A549 (cell line): ENCODE measurements around the gene HABP2.

ENCODE experiments used
- CTCF ChIP-seq: fragments of >200 bp; sonication (Bioruptor Twin); formaldehyde crosslinking; IDR thresholded peaks from 3 replicates; pipeline ENCODE4 v1.5.1; 2016
- POLR2A ChIP-seq: IDR thresholded peaks from 2 replicates; pipeline ENCODE4 v1.6.1; 2012; ENCODE audit warnings: mild to moderate bottlenecking, low read length
- RAD21 ChIP-seq, 2 experiments: fragments of >200 bp in 1 of 2; sonication (Bioruptor Twin) in 1 of 2; formaldehyde crosslinking in 1 of 2; IDR thresholded peaks in 1 of 2; conservative IDR thresholded peaks in 1 of 2; 2 replicates in 1 of 2; 3 replicates in 1 of 2; pipeline ENCODE4 v1.6.1; 2012 to 2018; ENCODE audit warnings: inconsistent platforms in 1 of 2
- ZSCAN20 ChIP-seq: fragments of 250-450 bp; sonication (Bioruptor Pico); IDR thresholded peaks from 2 replicates; pipeline ENCODE4 v1.8.0; 2022; ENCODE audit warnings: mild to moderate bottlenecking, moderate library complexity
- TF ChIP-seq, protein P1 (sequence below): fragments of 150-350 bp; IDR thresholded peaks from 2 replicates; pipeline ENCODE4 v1.6.1; 2014; ENCODE audit warnings: low read depth, mild to moderate bottlenecking, low read length

GRCh38 chr10:113516061-113516460 is 36.8 kb upstream of the HABP2 start:
- TF ChIP-seq POLR2A (no peak), ZSCAN20 (CRISPR knock-in tag) (no peak), RAD21 (conservative IDR thresholded peaks at IDR 0.05 in 1 of 2, IDR thresholded peaks at IDR 0.05 in 1 of 2) (no peak), CTCF (no peak)
- TF ChIP-seq, protein P1, sequence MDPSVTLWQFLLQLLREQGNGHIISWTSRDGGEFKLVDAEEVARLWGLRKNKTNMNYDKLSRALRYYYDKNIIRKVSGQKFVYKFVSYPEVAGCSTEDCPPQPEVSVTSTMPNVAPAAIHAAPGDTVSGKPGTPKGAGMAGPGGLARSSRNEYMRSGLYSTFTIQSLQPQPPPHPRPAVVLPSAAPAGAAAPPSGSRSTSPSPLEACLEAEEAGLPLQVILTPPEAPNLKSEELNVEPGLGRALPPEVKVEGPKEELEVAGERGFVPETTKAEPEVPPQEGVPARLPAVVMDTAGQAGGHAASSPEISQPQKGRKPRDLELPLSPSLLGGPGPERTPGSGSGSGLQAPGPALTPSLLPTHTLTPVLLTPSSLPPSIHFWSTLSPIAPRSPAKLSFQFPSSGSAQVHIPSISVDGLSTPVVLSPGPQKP, result no peak
